Germinal center (tissue), 1 donor: ENCODE measurements around the gene HRH2.
"Not testable (repeated sequence)": the region's sequence is repeated elsewhere in the genome, so short reads cannot be mapped to it uniquely, and the experiment has no call there.

Experiments
- DNase-seq: peaks from one replicate; pipeline ENCODE4 v3.0.0; 2012; ENCODE audit warnings: mixed read lengths, low spot score

HRH2 gene

DNA sequence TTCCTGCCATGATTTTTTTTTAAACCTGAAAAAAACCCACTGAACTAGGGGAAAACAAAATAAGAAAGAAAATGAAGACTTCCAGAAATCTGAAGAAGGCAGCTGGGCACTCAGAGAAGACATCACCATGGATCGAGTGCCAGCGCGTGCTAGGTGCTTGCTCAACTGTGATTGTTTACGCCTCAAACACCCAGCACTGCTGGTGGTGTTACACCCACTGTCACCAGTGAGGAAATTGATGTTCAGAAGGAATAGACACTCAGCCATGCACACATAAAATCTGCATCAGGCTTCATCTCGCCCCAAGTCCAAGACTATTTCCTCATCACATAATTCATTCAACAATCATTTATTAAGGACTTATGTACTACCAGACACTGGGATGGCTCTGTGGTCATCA, 82.1 kb downstream of the HRH2 start:
- no peak for DNase-seq

GRCh38 chr5:175741556-175741955, 83.7 kb downstream of the HRH2 start:
- DNase-seq = no peak

DNA sequence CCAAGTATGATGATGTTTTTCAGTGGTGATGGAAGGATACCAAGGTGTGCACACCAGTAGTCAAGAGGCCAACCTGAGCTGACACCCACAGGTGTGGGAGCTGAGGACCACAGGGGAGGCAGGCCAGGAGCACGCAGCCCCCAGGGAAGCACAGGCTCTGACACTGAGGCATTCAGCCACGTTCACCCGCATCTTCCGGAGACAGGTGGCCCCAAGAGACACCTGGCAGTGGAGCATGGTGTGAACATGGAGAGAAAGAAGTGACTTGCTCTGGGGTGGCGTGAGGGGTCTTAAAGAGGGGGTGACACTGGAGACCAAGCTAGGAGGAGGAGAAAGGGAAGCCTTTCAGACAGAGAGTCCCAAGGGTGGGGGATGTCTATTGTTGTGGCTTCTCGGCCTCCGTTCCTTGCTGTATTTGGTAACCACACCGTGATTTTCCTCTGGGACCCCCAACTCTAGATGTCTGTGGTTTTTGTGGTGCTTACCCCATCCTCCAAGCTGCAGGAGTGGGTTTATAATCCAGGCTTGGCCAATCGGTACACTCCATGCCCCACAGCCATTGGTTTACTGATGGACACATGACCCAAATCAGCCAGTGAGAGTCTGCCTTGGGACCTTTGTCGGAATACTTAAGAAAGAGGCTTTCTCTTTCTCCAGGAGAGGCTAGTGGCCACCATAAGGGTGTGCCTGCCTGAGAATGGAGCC, 84.6 kb downstream of the HRH2 start:
- no peak for DNase-seq

DNA sequence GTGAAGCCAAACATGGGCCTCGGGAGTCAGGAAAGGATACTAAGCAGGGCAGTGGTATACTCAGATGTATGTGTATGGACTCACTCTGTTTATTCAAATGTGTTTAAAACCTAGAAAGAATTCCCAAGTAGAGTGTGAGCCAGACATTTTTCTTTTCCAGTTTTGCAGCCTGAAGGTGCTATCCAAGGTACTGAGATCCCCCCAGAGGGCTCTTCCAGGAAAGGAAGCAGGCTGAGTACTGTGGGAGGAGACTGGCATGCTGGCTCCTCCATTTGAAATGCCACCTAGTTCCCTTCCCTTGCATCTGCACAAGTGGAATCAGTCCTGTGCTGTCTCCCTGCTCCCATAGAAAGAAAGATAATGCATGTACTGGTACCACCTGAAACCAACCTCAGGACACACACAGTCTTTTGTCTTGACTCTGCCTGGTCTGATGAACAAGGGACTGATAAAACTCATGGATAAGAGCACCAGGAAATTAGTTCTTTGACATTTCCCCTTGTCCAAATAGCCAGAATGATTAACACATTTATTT, 85.9 kb downstream of the HRH2 start:
- DNase-seq = no peak

DNA sequence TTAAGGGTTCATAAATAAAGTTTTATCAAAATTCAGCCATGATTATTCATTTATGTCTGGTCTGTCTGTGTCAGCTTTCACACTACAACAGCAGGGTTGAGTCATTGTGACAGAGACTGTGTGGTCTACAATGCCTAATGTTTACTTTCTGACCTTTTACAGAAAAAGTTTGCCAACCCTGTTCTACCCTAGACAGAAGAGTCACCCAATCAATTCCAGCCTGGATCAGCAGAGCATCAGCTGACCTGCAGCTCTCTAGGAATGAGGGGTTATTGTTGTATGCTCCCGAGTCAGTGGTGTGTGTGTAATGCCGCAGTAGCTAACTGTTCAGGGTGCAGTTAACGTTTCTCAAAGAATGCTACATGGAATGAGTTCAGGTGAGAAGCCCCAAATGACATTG, 87.3 kb downstream of the HRH2 start:
- DNase-seq = no peak

GRCh38 chr5:175746851-175747250, 89.0 kb downstream of the HRH2 start:
- DNase-seq = no peak

DNA sequence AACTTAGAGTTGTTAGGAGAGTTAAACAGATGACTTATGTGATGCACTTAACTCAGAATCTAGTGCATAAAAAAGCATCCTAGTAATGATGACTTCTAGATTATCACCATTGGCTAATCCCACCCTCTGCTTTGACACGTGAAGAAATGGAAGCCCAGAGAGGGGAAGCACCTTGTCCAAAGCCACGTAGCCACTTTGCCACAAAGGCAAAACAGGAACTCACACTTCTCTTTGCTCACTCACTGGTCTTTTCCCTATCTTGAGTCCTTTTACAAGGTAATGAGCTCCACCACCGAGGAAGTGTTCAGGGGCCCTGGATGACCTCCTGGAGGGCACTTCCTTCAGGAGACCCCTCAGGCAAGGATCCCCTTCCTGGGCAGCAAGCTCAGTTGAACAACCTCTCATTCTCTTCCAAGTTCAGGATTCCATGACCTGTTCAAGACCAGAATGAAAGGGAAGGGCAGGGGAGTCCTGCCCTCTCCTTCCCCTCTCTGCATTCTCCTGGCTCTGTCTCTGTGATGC, 89.7 kb downstream of the HRH2 start:
- no peak for DNase-seq

- no peak for DNase-seq
These were observed 90.8 kb downstream of the HRH2 start for GRCh38 chr5:175748650-175749049.

GRCh38 chr5:175749591-175749990, 91.7 kb downstream of the HRH2 start:
- no peak for DNase-seq

DNA sequence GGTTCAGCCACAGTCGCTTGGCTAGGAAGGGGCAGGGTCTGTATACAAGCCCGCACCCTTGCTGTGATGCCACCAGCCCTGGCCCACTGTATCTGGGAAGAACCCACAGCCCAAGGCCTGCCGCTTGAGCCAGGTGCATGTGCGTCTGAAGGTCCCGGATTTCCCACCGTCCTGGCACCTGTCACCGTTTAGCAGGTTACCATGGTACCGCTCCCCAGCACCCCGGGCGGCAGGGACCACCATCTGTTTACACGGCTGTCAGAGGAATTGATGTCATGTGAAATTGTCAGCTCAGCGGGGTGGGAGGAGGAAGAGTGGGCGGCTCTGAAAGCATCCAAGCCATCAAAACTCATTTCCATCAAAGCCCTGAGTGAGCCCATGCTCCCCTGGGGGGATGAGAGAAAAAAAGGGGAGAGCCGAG, 92.7 kb downstream of the HRH2 start:
- DNase-seq = no peak

DNA sequence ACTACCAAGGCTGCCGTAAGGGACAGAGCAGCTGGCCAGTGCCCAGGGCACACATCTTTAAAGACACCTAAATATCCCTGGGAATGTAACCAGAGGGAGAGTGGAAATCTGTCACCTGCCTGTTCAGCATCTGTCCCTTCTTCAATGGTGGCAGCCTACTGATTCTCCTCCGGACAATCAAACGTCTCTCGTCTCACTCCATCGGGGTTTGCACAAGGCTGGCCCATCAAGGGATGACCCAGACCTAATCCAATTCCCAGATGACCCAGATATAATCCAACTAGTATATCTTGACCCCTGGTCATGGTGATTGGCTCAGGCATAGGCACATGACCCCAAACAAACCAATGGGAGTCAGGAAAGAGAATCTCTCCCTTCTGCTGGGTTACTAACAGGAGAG, 93.5 kb downstream of the HRH2 start:
- DNase-seq = no peak

DNA sequence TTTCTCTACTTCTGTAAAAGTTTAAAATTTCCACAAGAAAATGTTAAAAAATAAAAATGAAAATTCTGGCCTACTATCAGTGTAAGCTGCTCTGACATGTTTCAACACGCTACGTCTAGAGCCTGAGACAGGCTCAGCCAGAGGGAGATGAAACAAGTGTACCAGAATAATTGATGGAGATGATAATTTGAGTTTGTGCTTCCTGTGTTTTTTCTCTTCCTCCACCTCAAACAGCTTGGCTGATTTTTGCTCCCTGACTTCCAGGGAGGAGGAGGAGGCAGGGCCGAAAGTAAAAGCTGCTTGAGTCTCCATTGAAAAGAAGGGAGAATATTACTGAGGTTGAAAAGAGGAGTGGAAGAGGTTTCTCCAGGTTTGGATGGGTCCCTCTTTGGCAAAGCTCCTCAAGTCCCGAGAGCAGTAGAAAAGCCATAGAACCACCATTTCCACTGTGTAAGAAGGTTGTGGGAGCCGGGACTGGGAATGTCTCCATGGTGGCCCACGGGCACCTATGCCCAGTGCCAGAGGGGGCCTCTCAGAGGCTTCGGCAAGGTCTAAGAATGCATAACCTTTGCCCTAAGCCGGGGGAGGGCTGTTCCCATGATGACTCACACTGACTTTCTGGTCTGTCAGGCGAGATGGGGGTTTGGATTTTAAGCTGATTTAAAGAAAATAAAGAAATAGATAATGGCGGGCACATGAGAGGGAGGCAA, 95.1 kb downstream of the HRH2 start:
- no peak for DNase-seq

GRCh38 chr5:175753536-175754402, 95.9 kb downstream of the HRH2 start:
- DNase-seq = no peak

- not testable (repeated sequence) for DNase-seq
These were observed 102.1 kb downstream of the HRH2 start for GRCh38 chr5:175759991-175760390.
